Measurements from ENCODE around the gene HOXA10.

HOXA10 gene

GRCh38 chr7:27179030-27179429 is 4.9 kb upstream of the HOXA10 start:
- no peak for FAIRE-seq

- no peak for FAIRE-seq
Measured at GRCh38 chr7:27178366-27178765, 4.2 kb upstream of the HOXA10 start.

GRCh38 chr7:27177795-27178320 is 3.7 kb upstream of the HOXA10 start:
- no peak for FAIRE-seq

- FAIRE-seq: no peak
Measured at GRCh38 chr7:27176962-27177794, 3.1 kb upstream of the HOXA10 start.

- no peak for FAIRE-seq
Measured at GRCh38 chr7:27176524-27176845, 2.4 kb upstream of the HOXA10 start.

- FAIRE-seq: no peak
Measured at GRCh38 chr7:27175626-27176523, 1.8 kb upstream of the HOXA10 start.

- no peak for FAIRE-seq
Measured at GRCh38 chr7:27174874-27175625, 930 bp upstream of the HOXA10 start.

- no peak for FAIRE-seq
Measured at GRCh38 chr7:27173511-27173955, 587 bp downstream of the HOXA10 start.

GRCh38 chr7:27172823-27173510 is 1.2 kb downstream of the HOXA10 start:
- no peak for FAIRE-seq

- FAIRE-seq: no peak
Measured at GRCh38 chr7:27172315-27172774, 1.8 kb downstream of the HOXA10 start.

GRCh38 chr7:27171637-27172314 is 2.3 kb downstream of the HOXA10 start:
- no peak for FAIRE-seq

- no peak for FAIRE-seq
Measured at GRCh38 chr7:27171325-27171636, 2.8 kb downstream of the HOXA10 start.

GRCh38 chr7:27170426-27171324 is 3.4 kb downstream of the HOXA10 start:
- peak; percentile 49 for FAIRE-seq

- no peak for FAIRE-seq
Measured at GRCh38 chr7:27169658-27170425, 4.3 kb downstream of the HOXA10 start.

- no peak for FAIRE-seq
Measured at GRCh38 chr7:27168265-27168947, 5.7 kb downstream of the HOXA10 start.

GRCh38 chr7:27167916-27168264 is 6.2 kb downstream of the HOXA10 start:
- no peak for FAIRE-seq

GRCh38 chr7:27166531-27167505 is 7.3 kb downstream of the HOXA10 start:
- no peak for FAIRE-seq

- FAIRE-seq: no peak
Measured at GRCh38 chr7:27165996-27166530, 8.1 kb downstream of the HOXA10 start.
